NAMALWA (cell line): ENCODE measurements around the gene TACR2.
"Not testable (repeated sequence)": the region's sequence is repeated elsewhere in the genome, so short reads cannot be mapped to it uniquely, and the experiment has no call there.

Experiments used
- DNase-seq: peaks from one replicate; pipeline ENCODE4 v3.0.0-alpha.2; 2015; ENCODE audit warnings: low spot score

The TACR2 gene

GRCh38 chr10:69450395-69450794 lies 33.7 kb upstream of the TACR2 start:
- not testable (repeated sequence) for DNase-seq

GRCh38 chr10:69449841-69450240 lies 33.1 kb upstream of the TACR2 start:
- peak; percentile 79 for DNase-seq

GRCh38 chr10:69446650-69447151 lies 30.0 kb upstream of the TACR2 start:
- no peak for DNase-seq

GRCh38 chr10:69446229-69446628 lies 29.5 kb upstream of the TACR2 start:
- no peak for DNase-seq

- DNase-seq, result no peak
Measured at GRCh38 chr10:69445041-69445440, 28.3 kb upstream of the TACR2 start.

GRCh38 chr10:69443354-69443753 lies 26.6 kb upstream of the TACR2 start:
- no peak for DNase-seq

GRCh38 chr10:69439813-69440506 lies 23.2 kb upstream of the TACR2 start:
- no peak for DNase-seq

- DNase-seq, result no peak
Measured at GRCh38 chr10:69439350-69439739, 22.6 kb upstream of the TACR2 start.

GRCh38 chr10:69438536-69439349 lies 22.0 kb upstream of the TACR2 start:
- no peak for DNase-seq

GRCh38 chr10:69437321-69438259 lies 20.9 kb upstream of the TACR2 start:
- no peak for DNase-seq

- DNase-seq, result no peak
Measured at GRCh38 chr10:69435966-69436520, 19.3 kb upstream of the TACR2 start.

GRCh38 chr10:69434926-69435325 lies 18.2 kb upstream of the TACR2 start:
- DNase-seq, result no peak

- DNase-seq, result no peak
Measured at GRCh38 chr10:69434169-69434568, 17.5 kb upstream of the TACR2 start.

GRCh38 chr10:69428165-69428564 lies 11.4 kb upstream of the TACR2 start:
- no peak for DNase-seq

GRCh38 chr10:69426376-69426727 lies 9.6 kb upstream of the TACR2 start:
- no peak for DNase-seq

GRCh38 chr10:69425511-69426298 lies 9.0 kb upstream of the TACR2 start:
- DNase-seq, result no peak

- no peak for DNase-seq
Measured at GRCh38 chr10:69425041-69425440, 8.3 kb upstream of the TACR2 start.

GRCh38 chr10:69422676-69423075 lies 6.0 kb upstream of the TACR2 start:
- no peak for DNase-seq

- no peak for DNase-seq
Measured at GRCh38 chr10:69421611-69422308, 5.0 kb upstream of the TACR2 start.

- DNase-seq, result no peak
Measured at GRCh38 chr10:69419744-69420126, 3.0 kb upstream of the TACR2 start.
